Measurements from ENCODE around the gene IQSEC3. TPM values are rescaled to one million over a fixed set of nuclear protein-coding genes. Genes with fewer than 3 reads are reported as not detected.

IQSEC3 gene
- total RNA-seq, 1 donor from 2014 or later, result 1.3 TPM

DNA sequence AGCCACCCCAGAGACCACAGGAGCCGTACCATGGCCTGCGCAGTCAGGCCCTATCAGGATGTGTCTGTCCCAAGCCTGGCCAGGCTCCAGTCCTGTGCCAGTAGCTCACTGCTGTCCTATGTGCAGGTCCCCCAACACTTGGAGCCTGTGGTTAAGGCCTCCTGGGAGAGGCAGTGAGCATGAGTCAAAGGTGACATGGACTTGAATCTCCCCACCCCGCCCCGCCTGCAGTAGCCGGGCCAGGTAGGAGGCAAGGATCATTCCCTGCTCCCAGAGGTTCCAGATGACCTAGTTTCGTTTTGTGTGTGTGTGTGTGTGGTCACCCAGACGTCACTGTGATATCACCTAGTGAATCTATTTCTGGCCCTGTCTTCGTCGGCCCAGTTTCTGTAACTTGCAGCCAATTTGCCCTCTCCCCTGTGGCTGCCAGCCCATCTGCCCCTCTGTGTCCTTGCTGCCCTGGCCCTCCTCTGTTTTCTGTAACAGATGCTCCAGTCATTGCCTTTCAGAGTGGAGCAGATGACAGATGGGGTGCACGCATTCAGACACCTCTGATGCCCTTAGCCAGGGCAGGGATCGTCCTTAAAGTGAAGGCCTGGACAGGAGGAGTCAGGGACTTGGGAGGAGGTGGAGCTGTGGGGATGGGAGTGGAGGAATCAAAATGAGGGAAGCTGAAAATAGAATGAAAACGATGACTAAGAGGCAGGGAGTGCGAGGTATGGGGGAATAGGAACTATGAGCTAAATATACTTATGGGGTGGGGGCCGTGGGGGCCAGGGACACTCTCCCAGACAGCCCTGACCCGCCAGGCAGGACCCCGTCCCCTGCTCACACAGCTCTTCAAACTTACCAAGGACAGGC is 110.0 kb downstream of the IQSEC3 start:
- no peak for DNase-seq (ENCODE audit: low read depth)
- no peak overlapping the region for H3K4me3 ChIP-seq (ENCODE audit: low read depth, low read length)
- TF ChIP-seq, protein P1, sequence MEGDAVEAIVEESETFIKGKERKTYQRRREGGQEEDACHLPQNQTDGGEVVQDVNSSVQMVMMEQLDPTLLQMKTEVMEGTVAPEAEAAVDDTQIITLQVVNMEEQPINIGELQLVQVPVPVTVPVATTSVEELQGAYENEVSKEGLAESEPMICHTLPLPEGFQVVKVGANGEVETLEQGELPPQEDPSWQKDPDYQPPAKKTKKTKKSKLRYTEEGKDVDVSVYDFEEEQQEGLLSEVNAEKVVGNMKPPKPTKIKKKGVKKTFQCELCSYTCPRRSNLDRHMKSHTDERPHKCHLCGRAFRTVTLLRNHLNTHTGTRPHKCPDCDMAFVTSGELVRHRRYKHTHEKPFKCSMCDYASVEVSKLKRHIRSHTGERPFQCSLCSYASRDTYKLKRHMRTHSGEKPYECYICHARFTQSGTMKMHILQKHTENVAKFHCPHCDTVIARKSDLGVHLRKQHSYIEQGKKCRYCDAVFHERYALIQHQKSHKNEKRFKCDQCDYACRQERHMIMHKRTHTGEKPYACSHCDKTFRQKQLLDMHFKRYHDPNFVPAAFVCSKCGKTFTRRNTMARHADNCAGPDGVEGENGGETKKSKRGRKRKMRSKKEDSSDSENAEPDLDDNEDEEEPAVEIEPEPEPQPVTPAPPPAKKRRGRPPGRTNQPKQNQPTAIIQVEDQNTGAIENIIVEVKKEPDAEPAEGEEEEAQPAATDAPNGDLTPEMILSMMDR (conservative IDR thresholded peaks at IDR 0.05; ENCODE audit: low read depth, low read length), result no peak

DNA sequence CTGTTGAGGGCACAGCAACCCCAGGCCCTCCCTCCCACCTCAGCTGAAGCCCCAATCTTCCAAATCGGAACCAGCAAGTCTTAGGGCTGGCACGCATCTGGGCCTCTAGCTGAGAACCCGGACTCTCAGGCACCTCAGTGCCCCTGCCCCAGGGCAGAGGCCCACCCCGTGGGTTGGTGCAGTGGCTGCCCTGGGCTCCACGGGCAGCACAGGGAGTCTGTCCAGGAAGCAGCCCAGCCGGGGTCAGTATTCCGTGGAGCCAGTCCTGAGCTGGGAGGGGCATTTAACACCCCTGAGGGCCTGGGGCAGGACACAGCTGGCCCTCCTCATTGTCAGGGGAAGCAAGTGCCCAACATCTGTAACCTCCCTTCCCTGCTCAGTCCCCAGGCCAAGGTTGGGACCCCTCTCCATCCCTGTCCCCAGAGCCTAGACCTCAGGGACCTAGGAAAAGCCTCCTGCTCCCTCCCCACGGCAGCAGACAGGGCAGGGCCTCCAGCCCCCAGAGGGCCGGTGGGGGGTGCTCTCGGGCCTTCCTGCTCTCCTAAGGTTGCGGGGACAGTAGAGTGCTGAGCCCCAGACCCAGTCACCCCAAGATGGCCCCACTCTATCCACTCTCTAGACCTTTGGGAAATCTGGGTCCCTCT is 110.9 kb downstream of the IQSEC3 start:
- H3K4me3 ChIP-seq (ENCODE audit: low read depth, low read length), result no peak overlapping the region
- TF ChIP-seq, protein P1 (conservative IDR thresholded peaks at IDR 0.05; ENCODE audit: low read depth, low read length), result no peak
- no peak for DNase-seq (ENCODE audit: low read depth)

DNA sequence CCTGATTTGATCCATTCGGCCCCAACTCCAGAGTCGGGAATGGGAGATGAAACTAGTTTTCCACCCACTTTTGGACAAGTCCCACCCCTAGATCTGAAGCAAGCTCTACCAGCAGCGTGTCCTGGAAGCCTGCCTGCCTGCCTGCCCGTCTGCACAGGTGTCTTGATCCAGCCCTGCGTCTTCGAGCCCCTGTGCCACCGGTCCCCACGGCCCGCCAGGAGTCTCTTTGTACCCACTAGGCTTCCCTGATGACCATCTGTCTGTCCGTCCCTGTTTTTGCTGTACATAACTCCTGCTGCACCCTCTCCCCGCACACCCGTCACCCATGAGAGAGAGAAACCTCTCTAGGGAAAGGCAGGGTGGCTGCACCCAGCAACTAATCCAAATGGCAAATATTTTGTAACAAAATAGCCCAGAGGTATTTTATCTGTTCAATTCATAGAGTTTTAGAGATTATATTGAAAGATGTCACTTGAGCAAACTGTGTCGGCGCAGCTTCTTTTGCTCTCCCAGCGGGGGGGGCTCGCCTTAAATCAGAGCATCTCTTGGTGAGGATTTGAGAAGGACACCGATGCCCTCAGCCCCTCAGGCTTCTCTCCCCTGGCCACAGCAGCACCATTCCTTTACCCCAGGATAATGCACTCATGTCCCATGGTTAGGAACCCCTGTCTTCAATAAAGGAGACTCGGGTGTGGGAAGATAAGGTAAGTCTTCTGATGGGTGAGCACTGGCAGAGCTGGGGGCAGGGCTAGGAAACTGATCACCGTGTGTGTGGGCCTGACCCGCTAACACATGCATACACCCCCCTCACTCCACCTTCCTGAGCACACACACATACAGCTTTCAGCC is 111.6 kb downstream of the IQSEC3 start:
- TF ChIP-seq, protein P1 (conservative IDR thresholded peaks at IDR 0.05; ENCODE audit: low read depth, low read length), result no peak
- no peak for DNase-seq (ENCODE audit: low read depth)
- no peak overlapping the region for H3K4me3 ChIP-seq (ENCODE audit: low read depth, low read length)

DNA sequence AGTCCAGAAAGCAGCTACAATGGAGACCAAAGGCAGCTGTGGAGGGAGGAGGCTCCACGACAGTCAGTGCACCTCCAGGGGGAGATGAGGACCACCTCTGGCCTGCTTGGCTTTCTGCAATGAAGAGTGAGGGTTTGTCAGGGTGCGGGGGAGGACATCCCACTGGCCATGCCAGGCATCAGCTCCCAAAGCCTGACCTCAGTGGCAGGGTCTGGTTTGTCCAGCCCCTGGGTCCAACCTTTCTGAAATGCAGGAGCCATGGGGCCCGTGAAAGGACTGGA is 112.2 kb downstream of the IQSEC3 start:
- DNase-seq (ENCODE audit: low read depth), result no peak
- TF ChIP-seq, protein P1 (conservative IDR thresholded peaks at IDR 0.05; ENCODE audit: low read depth, low read length), result no peak
- no peak overlapping the region for H3K4me3 ChIP-seq (ENCODE audit: low read depth, low read length)

DNA sequence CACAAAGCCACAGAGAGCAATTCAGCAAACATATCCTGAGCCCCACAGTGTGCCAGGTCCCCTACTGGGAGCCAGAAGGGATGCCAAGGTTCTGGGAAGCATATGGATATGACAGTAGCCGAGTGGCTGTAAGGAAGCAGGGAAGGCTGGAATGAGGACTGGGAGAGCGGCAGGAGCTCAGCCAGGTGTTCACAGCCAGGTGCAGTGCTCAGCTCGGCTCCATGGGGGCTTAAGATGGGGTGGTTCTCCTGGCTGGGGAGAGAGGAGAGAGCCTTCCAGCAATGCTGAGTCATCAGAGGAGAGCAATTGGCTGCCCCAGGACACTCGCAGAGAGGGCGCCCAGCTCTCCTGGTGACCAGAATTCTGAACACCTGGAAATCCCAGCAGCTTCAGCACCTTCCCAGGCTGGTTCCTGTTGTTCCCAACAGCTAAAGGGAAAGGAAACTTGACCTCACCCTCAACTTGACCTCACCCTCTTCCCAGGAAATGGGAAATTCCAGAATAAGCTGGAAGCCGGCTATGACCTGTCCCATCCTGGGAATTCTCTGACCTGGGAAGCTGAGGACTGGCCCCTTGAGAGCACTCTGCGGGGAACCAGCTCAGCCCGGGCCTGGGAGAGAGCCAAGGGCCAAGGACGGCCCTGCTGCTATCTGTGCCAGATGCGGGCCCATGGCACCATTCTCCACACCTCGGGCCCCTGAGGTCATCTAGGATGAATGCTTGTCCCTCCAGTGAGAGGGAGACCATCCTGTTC is 112.7 kb downstream of the IQSEC3 start:
- no peak overlapping the region for H3K4me3 ChIP-seq (ENCODE audit: low read depth, low read length)
- no peak for DNase-seq (ENCODE audit: low read depth)
- TF ChIP-seq, protein P1 (conservative IDR thresholded peaks at IDR 0.05; ENCODE audit: low read depth, low read length), result no peak

DNA sequence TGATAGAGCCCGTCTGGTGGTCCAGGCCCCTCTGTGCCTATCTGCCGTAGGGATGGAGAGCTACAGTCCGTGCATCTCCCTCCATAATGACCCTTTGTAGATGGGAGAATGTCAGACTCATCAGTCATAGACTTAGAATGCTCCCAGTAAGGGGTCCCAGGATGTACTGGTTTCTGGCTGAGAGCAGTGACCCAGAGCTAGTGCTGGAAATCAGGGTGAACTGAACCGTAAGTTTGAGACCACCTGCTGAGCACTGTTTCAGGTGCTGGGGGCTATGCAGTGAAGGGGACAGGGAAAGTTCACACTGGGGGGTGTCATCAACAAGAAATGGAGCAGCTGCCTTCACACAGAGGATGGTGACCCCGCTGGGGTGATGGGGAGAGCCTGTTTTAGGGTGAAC is 113.3 kb downstream of the IQSEC3 start:
- no peak for DNase-seq (ENCODE audit: low read depth)
- TF ChIP-seq, protein P1 (conservative IDR thresholded peaks at IDR 0.05; ENCODE audit: low read depth, low read length), result no peak

More for the DNA sequence above, 113.3 kb downstream of the IQSEC3 start:
- H3K4me3 ChIP-seq (ENCODE audit: low read depth, low read length), result no peak overlapping the region

Data from epithelial cell of proximal tubule (primary cell).